ENCODE measurements around the gene NYNRIN. TPM values are rescaled to one million over a fixed set of nuclear protein-coding genes. Genes with fewer than 3 reads are reported as not detected.
A peak's percentile ranks its signal among the peaks of the same experiment; 100 is the strongest.

Gene NYNRIN
- total and polyA plus RNA-seq, 5 donors from 2014 or later = 0.02 to 0.22 TPM; not detected in 3

GRCh38 chr14:24366721-24367513 lies 31.9 kb upstream of the NYNRIN start:
- no peaks in the 10 kb centered on the region for H3K9me3 Mint-ChIP-seq
- H3K36me3 Mint-ChIP-seq = no peaks in the 10 kb centered on the region
- peaks cover 69% of the 10 kb centered on the region for H3K27me3 Mint-ChIP-seq
- Histone ChIP-seq H3K4me1 (ENCODE audit: control insufficient read depth, insufficient read depth, low read length, poor library complexity, severe bottlenecking) (peaks cover 37% of the 10 kb centered on the region), H3K36me3 (ENCODE audit: control insufficient read depth, insufficient read depth, low read length) (no peaks in the 10 kb centered on the region), H3K27me3 (ENCODE audit: control insufficient read depth, insufficient read depth, low read length) (peaks cover 30% of the 10 kb centered on the region), H3K27ac (ENCODE audit: insufficient read depth, low read length, poor library complexity, severe bottlenecking) (no peak overlapping the region), H3K4me3 (ENCODE audit: low read depth, low read length) (no peak overlapping the region), H3K9me3 (ENCODE audit: control insufficient read depth in 2 of 2, low read length in 2 of 2) (no peaks in the 10 kb centered on the region)
- peak in 2 of 3 donors; percentile 24 to 25 for DNase-seq
- ATAC-seq (ENCODE audit: low read depth in 2 of 2) = peak in 1 of 2 donors; percentile 20
- H3K4me1 Mint-ChIP-seq = peaks cover 0 to 30% (median 16%) of the 10 kb centered on the region in 4 donors
- no peak overlapping the region for H3K27ac Mint-ChIP-seq
- H3K4me3 Mint-ChIP-seq = peak overlapping the region; percentile 5 to 82 (median 54)

GRCh38 chr14:24367514-24368211 lies 31.1 kb upstream of the NYNRIN start, which contains the start of gene NFATC4:
NFATC4 (plus strand) TSS chr14:24368184; CDS start chr14:24368341, 157 bp downstream.
- Mint-ChIP-seq H3K9me3 (no peaks in the 10 kb centered on the region), H3K27ac (peak within 1 kb of the TSS in 1 of 3 donors; percentile 43), H3K4me1 (peaks cover 0 to 30% (median 16%) of the 10 kb centered on the region in 4 donors), H3K27me3 (peaks cover 69% of the 10 kb centered on the region), H3K4me3 (peak within 1 kb of the TSS; percentile 5 to 85 (median 76)), H3K36me3 (no peaks in the 10 kb centered on the region)
- ATAC-seq (ENCODE audit: low read depth in 2 of 2) (no peak), DNase-seq (peak in 1 of 3 donors; percentile 20)
- no peaks in the 10 kb centered on the region for H3K9me3 ChIP-seq (ENCODE audit: control insufficient read depth in 2 of 2, low read length in 2 of 2)
- peaks cover 37% of the 10 kb centered on the region for H3K4me1 ChIP-seq (ENCODE audit: control insufficient read depth, insufficient read depth, low read length, poor library complexity, severe bottlenecking)
- H3K27me3 ChIP-seq (ENCODE audit: control insufficient read depth, insufficient read depth, low read length) = peaks cover 30% of the 10 kb centered on the region
- no peak within 1 kb of the TSS for H3K4me3 ChIP-seq (ENCODE audit: low read depth, low read length)
- peak within 1 kb of the TSS; percentile 14 for H3K27ac ChIP-seq (ENCODE audit: insufficient read depth, low read length, poor library complexity, severe bottlenecking)
- H3K36me3 ChIP-seq (ENCODE audit: control insufficient read depth, insufficient read depth, low read length) = no peaks in the 10 kb centered on the region

- Mint-ChIP-seq H3K4me3 (peak overlapping the region in 2 of 4 donors; percentile 7 to 29), H3K27me3 (peaks cover 67% of the 10 kb centered on the region), H3K9me3 (no peaks in the 10 kb centered on the region), H3K27ac (no peak overlapping the region), H3K36me3 (no peaks in the 10 kb centered on the region), H3K4me1 (peaks cover 0 to 30% (median 16%) of the 10 kb centered on the region in 4 donors)
- H3K27me3 ChIP-seq (ENCODE audit: control insufficient read depth, insufficient read depth, low read length) = peaks cover 26% of the 10 kb centered on the region
- DNase-seq (no peak), ATAC-seq (ENCODE audit: low read depth in 2 of 2) (no peak)
- H3K9me3 ChIP-seq (ENCODE audit: control insufficient read depth in 2 of 2, low read length in 2 of 2) = no peaks in the 10 kb centered on the region
- H3K36me3 ChIP-seq (ENCODE audit: control insufficient read depth, insufficient read depth, low read length) = no peaks in the 10 kb centered on the region
- peaks cover 37% of the 10 kb centered on the region for H3K4me1 ChIP-seq (ENCODE audit: control insufficient read depth, insufficient read depth, low read length, poor library complexity, severe bottlenecking)
- no peak overlapping the region for H3K27ac ChIP-seq (ENCODE audit: insufficient read depth, low read length, poor library complexity, severe bottlenecking)
- no peak overlapping the region for H3K4me3 ChIP-seq (ENCODE audit: low read depth, low read length)
Observed at GRCh38 chr14:24368212-24368561, 30.6 kb upstream of the NYNRIN start.

- Mint-ChIP-seq H3K36me3 (no peaks in the 10 kb centered on the region), H3K27me3 (peaks cover 67% of the 10 kb centered on the region), H3K4me1 (peaks cover 0 to 30% (median 16%) of the 10 kb centered on the region in 4 donors), H3K9me3 (no peaks in the 10 kb centered on the region), H3K27ac (no peak overlapping the region), H3K4me3 (peak overlapping the region in 3 of 4 donors; percentile 21 to 51 (median 41))
- H3K27me3 ChIP-seq (ENCODE audit: control insufficient read depth, insufficient read depth, low read length) = peaks cover 24% of the 10 kb centered on the region
- no peak for ATAC-seq (ENCODE audit: low read depth in 2 of 2)
- no peaks in the 10 kb centered on the region for H3K36me3 ChIP-seq (ENCODE audit: control insufficient read depth, insufficient read depth, low read length)
- H3K4me1 ChIP-seq (ENCODE audit: control insufficient read depth, insufficient read depth, low read length, poor library complexity, severe bottlenecking) = peaks cover 37% of the 10 kb centered on the region
- H3K9me3 ChIP-seq (ENCODE audit: control insufficient read depth in 2 of 2, low read length in 2 of 2) = no peaks in the 10 kb centered on the region
- H3K4me3 ChIP-seq (ENCODE audit: low read depth, low read length) = no peak overlapping the region
- peak; percentile 9 to 16 (median 10) for DNase-seq
- H3K27ac ChIP-seq (ENCODE audit: insufficient read depth, low read length, poor library complexity, severe bottlenecking) = no peak overlapping the region
Observed at GRCh38 chr14:24368562-24369252, 30.1 kb upstream of the NYNRIN start.

- Histone ChIP-seq H3K36me3 (ENCODE audit: control insufficient read depth, insufficient read depth, low read length) (no peaks in the 10 kb centered on the region), H3K9me3 (ENCODE audit: control insufficient read depth in 2 of 2, low read length in 2 of 2) (no peaks in the 10 kb centered on the region), H3K4me3 (ENCODE audit: low read depth, low read length) (no peak overlapping the region), H3K27ac (ENCODE audit: insufficient read depth, low read length, poor library complexity, severe bottlenecking) (no peak overlapping the region), H3K4me1 (ENCODE audit: control insufficient read depth, insufficient read depth, low read length, poor library complexity, severe bottlenecking) (peaks cover 37% of the 10 kb centered on the region), H3K27me3 (ENCODE audit: control insufficient read depth, insufficient read depth, low read length) (peaks cover 24% of the 10 kb centered on the region)
- DNase-seq (no peak), ATAC-seq (ENCODE audit: low read depth in 2 of 2) (no peak)
- Mint-ChIP-seq H3K27me3 (peaks cover 75% of the 10 kb centered on the region), H3K4me1 (peaks cover 0 to 30% (median 16%) of the 10 kb centered on the region in 4 donors), H3K4me3 (peak overlapping the region in 2 of 4 donors; percentile 38 to 41), H3K27ac (no peak overlapping the region), H3K9me3 (no peaks in the 10 kb centered on the region), H3K36me3 (no peaks in the 10 kb centered on the region)
Observed at GRCh38 chr14:24369463-24369862, 29.3 kb upstream of the NYNRIN start.

GRCh38 chr14:24369907-24370687 lies 28.7 kb upstream of the NYNRIN start:
- Mint-ChIP-seq H3K36me3 (no peaks in the 10 kb centered on the region), H3K4me3 (no peak overlapping the region), H3K27me3 (peaks cover 77% of the 10 kb centered on the region), H3K27ac (no peak overlapping the region), H3K9me3 (no peaks in the 10 kb centered on the region), H3K4me1 (peaks cover 0 to 30% (median 16%) of the 10 kb centered on the region in 4 donors)
- DNase-seq (no peak), ATAC-seq (ENCODE audit: low read depth in 2 of 2) (no peak)
- peaks cover 37% of the 10 kb centered on the region for H3K4me1 ChIP-seq (ENCODE audit: control insufficient read depth, insufficient read depth, low read length, poor library complexity, severe bottlenecking)
- H3K27me3 ChIP-seq (ENCODE audit: control insufficient read depth, insufficient read depth, low read length) = peaks cover 19% of the 10 kb centered on the region
- no peak overlapping the region for H3K27ac ChIP-seq (ENCODE audit: insufficient read depth, low read length, poor library complexity, severe bottlenecking)
- H3K36me3 ChIP-seq (ENCODE audit: control insufficient read depth, insufficient read depth, low read length) = no peaks in the 10 kb centered on the region
- no peaks in the 10 kb centered on the region for H3K9me3 ChIP-seq (ENCODE audit: control insufficient read depth in 2 of 2, low read length in 2 of 2)
- H3K4me3 ChIP-seq (ENCODE audit: low read depth, low read length) = no peak overlapping the region

GRCh38 chr14:24370748-24371147 lies 28.1 kb upstream of the NYNRIN start:
- Mint-ChIP-seq H3K27me3 (peaks cover 77% of the 10 kb centered on the region), H3K36me3 (no peaks in the 10 kb centered on the region), H3K4me1 (peaks cover 0 to 25% (median 12%) of the 10 kb centered on the region in 4 donors), H3K27ac (no peak overlapping the region), H3K9me3 (no peaks in the 10 kb centered on the region), H3K4me3 (no peak overlapping the region)
- DNase-seq (no peak), ATAC-seq (ENCODE audit: low read depth in 2 of 2) (no peak)
- peaks cover 33% of the 10 kb centered on the region for H3K4me1 ChIP-seq (ENCODE audit: control insufficient read depth, insufficient read depth, low read length, poor library complexity, severe bottlenecking)
- H3K36me3 ChIP-seq (ENCODE audit: control insufficient read depth, insufficient read depth, low read length) = no peaks in the 10 kb centered on the region
- H3K27me3 ChIP-seq (ENCODE audit: control insufficient read depth, insufficient read depth, low read length) = peaks cover 13% of the 10 kb centered on the region
- H3K9me3 ChIP-seq (ENCODE audit: control insufficient read depth in 2 of 2, low read length in 2 of 2) = no peaks in the 10 kb centered on the region
- no peak overlapping the region for H3K4me3 ChIP-seq (ENCODE audit: low read depth, low read length)
- H3K27ac ChIP-seq (ENCODE audit: insufficient read depth, low read length, poor library complexity, severe bottlenecking) = no peak overlapping the region

All from CD4-positive, CD25-positive, alpha-beta regulatory T cell (primary cell).